Common myeloid progenitor, CD34-positive (primary cell): ENCODE results near the gene SGCA.
A peak's percentile ranks its signal among the peaks of the same experiment; 100 is the strongest.

Source experiments
- CTCF ChIA-PET: fragments of 350-600 bp; sonication (Branson Sonifier 250); formaldehyde crosslinking; loops from one replicate; lab custom pipeline; 2021; ENCODE audit warnings: antibody characterized with exemption; lab: Charles Lee
- POLR2A ChIA-PET: fragments of 350-600 bp; sonication (Branson Sonifier 250); formaldehyde crosslinking; loops from one replicate; lab custom pipeline; 2021; ENCODE audit warnings: antibody characterized with exemption; lab: Charles Lee
- DNase-seq, 3 donors: peaks; one replicate each; pipeline versions ENCODE4 v3.0.0 to v3.0.0-alpha.2; 2013
- H3K27ac ChIP-seq, 2 experiments: 1 replicate in 1 of 2; 2 replicates in 1 of 2; pipeline ENCODE4 v1.7.0; 2013; ENCODE audit warnings: inconsistent platforms in 2 of 2, low read length in 2 of 2, mild to moderate bottlenecking in 2 of 2, low read depth in 1 of 2, moderate library complexity in 1 of 2; ENCODE audit not compliant: severe bottlenecking in 2 of 2, insufficient read depth in 1 of 2, poor library complexity in 1 of 2
- H3K27me3 ChIP-seq, 5 experiments: replicated peaks in 2 of 5; 1 replicate in 3 of 5; 2 replicates in 2 of 5; pipeline versions ENCODE4 v1.6.1 to v1.7.0; 2013; ENCODE audit warnings: low read length in 4 of 5, mild to moderate bottlenecking in 2 of 5, moderate library complexity in 2 of 5, inconsistent platforms in 1 of 5; ENCODE audit not compliant: insufficient read depth in 5 of 5, control insufficient read depth in 4 of 5
- H3K36me3 ChIP-seq, 4 experiments: 1 replicate in 2 of 4; 2 replicates in 2 of 4; pipeline versions ENCODE4 v1.6.1 to v1.7.0; 2013; ENCODE audit warnings: low read length in 3 of 4, control low read depth in 1 of 4, mild to moderate bottlenecking in 1 of 4; ENCODE audit not compliant: control insufficient read depth in 4 of 4, insufficient read depth in 4 of 4
- H3K4me1 ChIP-seq, 4 experiments: 1 replicate in 3 of 4; 2 replicates in 1 of 4; pipeline versions ENCODE4 v1.6.1 to v1.7.1; 2013; ENCODE audit warnings: low read length in 3 of 4, mild to moderate bottlenecking in 3 of 4, control low read depth in 1 of 4, inconsistent platforms in 1 of 4, moderate library complexity in 1 of 4; ENCODE audit not compliant: control insufficient read depth in 4 of 4, insufficient read depth in 4 of 4; ENCODE audit errors: control extremely low read depth in 1 of 4
- H3K4me3 ChIP-seq, 7 experiments: 1 replicate in 4 of 7; 2 replicates in 3 of 7; pipeline versions ENCODE4 v1.5.1 to v1.7.0; 2013; ENCODE audit warnings: mild to moderate bottlenecking in 7 of 7, low read length in 6 of 7, moderate library complexity in 6 of 7, inconsistent platforms in 2 of 7, low read depth in 2 of 7, control low read depth in 1 of 7; ENCODE audit not compliant: insufficient read depth in 4 of 7, control insufficient read depth in 1 of 7; ENCODE audit errors: extremely low read depth in 1 of 7
- H3K9me3 ChIP-seq, 5 experiments: 1 replicate in 4 of 5; 2 replicates in 1 of 5; pipeline versions ENCODE4 v1.6.1 to v1.7.1; 2013; ENCODE audit warnings: low read length in 4 of 5, mild to moderate bottlenecking in 2 of 5, inconsistent platforms in 1 of 5, low read depth in 1 of 5, moderate library complexity in 1 of 5; ENCODE audit not compliant: control insufficient read depth in 4 of 5, insufficient read depth in 2 of 5; ENCODE audit errors: control extremely low read depth in 1 of 5
- whole genome bisulfite sequencing: methylation state at CpG from one replicate; pipeline ENCODE4 v1.1.5; 2013; ENCODE audit not compliant: insufficient coverage; 5-methylcytosine and 5-hydroxymethylcytosine counted together

SGCA gene

DNA sequence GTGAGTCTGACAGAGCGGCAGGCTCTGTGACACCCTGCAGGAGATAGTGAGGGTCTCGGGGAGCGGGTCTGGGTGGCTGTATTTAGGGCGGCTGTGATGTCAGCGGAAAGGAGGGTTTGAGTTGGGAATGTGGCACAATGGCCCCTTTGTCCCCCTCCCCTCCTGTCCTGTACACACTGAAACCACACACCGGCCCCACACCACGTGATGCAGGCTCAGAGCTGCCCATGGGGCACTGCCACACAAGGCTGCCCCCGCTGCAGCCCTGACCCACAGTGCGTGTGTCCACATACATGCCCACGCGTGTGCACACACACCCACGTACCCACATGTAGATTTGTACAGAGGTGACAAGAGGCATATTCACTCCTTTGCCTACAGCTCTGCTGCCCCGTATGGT, 15.3 kb downstream of the SGCA start:
- CTCF ChIA-PET = interaction anchor here (0.8 to 1.9 kb wide), 5 partner anchors 12 to 25 kb away, joined by 3 to 6 read pairs (median 4); partner anchors contain the start of gene COL1A1
- Histone ChIP-seq H3K9me3 (no peaks in the 10 kb centered on the region), H3K4me1 (peaks cover 0 to 31% (median 28%) of the 10 kb centered on the region in 4 experiments), H3K27ac (no peak overlapping the region), H3K36me3 (no peaks in the 10 kb centered on the region), H3K27me3 (no peaks in the 10 kb centered on the region), H3K4me3 (no peak overlapping the region)
- 95% methylated on average over 10 of the region's 13 CpGs for WGBS
- no peak for DNase-seq
- POLR2A ChIA-PET = no interaction called here

DNA sequence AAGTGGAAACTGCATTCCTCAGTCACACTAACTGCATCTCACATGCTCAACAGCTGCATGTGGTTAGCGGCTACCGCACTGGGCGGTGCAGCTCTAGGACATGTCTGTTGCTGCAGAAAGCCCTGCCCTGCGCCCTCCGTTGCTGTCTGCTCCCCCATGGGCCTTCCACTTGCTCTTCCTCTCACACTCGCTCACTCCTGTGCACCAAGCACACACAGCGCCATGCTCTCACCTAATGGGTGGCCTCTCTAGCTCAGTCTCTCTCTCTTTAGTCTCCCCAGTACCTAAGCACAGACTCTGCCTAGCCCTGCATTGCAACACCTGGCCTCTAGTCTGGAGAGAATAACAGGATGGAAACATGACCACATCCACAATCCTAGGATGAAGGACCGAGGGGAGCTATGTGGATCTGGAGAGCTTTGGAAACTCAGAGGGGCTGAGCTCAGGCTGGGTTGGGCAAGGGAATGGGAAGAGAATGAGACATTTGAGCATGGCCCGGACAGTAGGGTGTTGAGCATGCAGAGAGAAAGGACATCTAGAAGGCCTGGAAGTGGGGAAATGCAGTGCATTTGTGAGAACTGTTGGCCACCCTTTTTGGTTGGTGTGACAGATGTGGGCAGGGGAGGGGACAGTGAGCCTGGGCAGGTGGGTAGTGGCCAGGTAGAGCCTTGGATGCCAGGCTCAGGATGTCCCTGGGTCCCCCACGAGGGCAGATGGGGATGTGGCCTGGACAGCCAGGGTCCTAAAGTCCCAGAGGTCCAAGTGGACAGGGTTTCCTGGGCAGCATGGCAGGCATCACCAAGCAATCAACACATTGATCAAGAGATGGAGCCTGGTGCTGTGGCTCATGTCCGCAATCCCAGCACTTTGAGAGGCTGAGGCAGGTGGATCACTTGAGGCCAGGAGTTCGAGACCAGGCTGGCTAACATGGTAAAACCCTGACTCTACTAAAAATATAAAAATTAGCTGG, 16.1 kb downstream of the SGCA start:
- WGBS = 97% methylated on average over 12 of the region's 12 CpGs
- no peaks in the 10 kb centered on the region for H3K36me3 ChIP-seq
- POLR2A ChIA-PET = no interaction called here
- H3K4me3 ChIP-seq = no peak overlapping the region
- DNase-seq = no peak
- no peak overlapping the region for H3K27ac ChIP-seq
- no peaks in the 10 kb centered on the region for H3K27me3 ChIP-seq
- H3K9me3 ChIP-seq = no peaks in the 10 kb centered on the region
- CTCF ChIA-PET = interaction anchor here (0.7 to 1.9 kb wide), 6 partner anchors 12 to 24 kb away, joined by 3 to 6 read pairs (median 4); partner anchors contain the start of gene COL1A1
- H3K4me1 ChIP-seq = peaks cover 0 to 31% (median 28%) of the 10 kb centered on the region in 4 experiments

DNA sequence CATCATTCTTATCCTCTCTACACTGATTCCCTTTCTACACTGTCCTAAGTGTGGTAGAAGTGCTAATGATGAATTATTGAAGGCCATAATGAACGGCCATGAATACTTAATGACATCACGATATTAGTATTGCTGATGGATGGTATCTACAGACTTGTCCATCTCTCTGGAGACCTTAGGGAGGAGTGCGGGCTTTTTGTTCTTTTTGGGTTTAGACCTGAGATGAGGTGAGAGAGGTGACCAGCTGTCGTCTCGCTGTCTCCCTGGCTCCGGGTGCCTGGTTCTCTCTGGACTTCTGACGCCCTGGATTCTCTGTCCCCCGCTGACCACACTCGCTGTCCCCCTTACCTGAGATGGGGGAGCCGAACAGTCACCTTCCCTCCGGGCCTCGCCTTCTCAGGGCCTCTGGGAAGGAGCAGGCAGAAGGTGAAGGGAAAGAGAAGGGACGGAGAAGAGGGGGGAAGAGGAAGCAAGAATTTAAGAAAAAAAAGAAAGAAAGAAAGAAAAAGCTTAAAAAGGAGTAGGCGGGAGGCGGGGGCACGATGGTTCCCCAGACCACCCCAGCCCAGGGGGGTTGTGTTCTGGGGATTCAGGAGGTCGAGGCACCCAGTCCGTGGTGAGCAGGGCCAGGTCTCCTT, 17.1 kb downstream of the SGCA start:
- Histone ChIP-seq H3K4me3 (no peak overlapping the region), H3K4me1 (peaks cover 0 to 27% (median 25%) of the 10 kb centered on the region in 4 experiments), H3K9me3 (no peaks in the 10 kb centered on the region), H3K36me3 (no peaks in the 10 kb centered on the region), H3K27me3 (no peaks in the 10 kb centered on the region), H3K27ac (no peak overlapping the region)
- WGBS = 97% methylated on average over 16 of the region's 18 CpGs
- ChIA-PET CTCF (interaction anchor here (1.0 kb wide), 1 partner anchor 14 kb away, joined by 4 read pairs; no protein-coding TSS in a partner anchor), POLR2A (no interaction called here)
- DNase-seq = no peak

DNA sequence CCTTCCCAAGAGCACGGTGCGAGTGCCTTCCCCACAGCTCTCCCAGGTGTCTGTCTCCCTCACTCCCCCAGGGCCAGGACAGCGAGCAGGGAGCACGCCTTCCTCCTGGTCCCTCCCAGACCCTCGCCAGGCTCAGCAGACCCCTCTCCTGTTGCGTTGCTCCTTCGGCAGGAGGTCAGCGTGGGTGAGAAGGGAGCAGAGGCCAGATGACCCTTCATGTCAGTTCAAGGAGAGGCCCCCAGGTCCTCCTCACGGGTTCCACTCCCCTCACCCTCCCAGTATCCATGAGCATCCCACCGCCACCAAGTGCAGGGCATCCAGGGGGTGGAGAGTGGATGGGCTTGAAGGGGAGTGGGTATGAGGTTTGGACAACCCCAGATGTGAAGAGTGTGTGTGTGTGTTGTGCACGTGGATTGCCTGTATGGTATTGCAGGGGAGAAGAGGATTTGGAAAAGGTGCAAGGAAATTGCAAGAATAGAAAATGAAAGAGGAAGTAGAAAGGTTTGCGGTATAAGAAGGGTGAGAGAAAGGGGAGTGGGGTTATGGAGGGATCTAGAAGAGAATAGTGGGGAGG, 17.7 kb downstream of the SGCA start:
- Histone ChIP-seq H3K27ac (no peak overlapping the region), H3K27me3 (no peaks in the 10 kb centered on the region), H3K4me3 (peak overlapping the region in 3 of 7 experiments; percentile 1 to 60 (median 49)), H3K36me3 (no peaks in the 10 kb centered on the region), H3K9me3 (no peaks in the 10 kb centered on the region), H3K4me1 (peaks cover 0 to 21% (median 19%) of the 10 kb centered on the region in 4 experiments)
- ChIA-PET POLR2A (no interaction called here), CTCF (interaction anchor here (1.0 kb wide), 1 partner anchor 13 kb away, joined by 4 read pairs; no protein-coding TSS in a partner anchor)
- peak in 2 of 3 donors; percentile 72 to 76 for DNase-seq
- WGBS = 71% methylated on average over 8 of the region's 12 CpGs

GRCh38 chr17:50184064-50184463, 18.3 kb downstream of the SGCA start:
- POLR2A ChIA-PET = no interaction called here
- peak overlapping the region in 4 of 7 experiments; percentile 1 to 60 (median 26) for H3K4me3 ChIP-seq
- H3K4me1 ChIP-seq = peaks cover 0 to 20% (median 18%) of the 10 kb centered on the region in 4 experiments
- H3K9me3 ChIP-seq = no peaks in the 10 kb centered on the region
- CTCF ChIA-PET = no interaction called here
- no peaks in the 10 kb centered on the region for H3K36me3 ChIP-seq
- H3K27me3 ChIP-seq = no peaks in the 10 kb centered on the region
- WGBS = 54% methylated on average over 4 of the region's 8 CpGs
- no peak for DNase-seq
- no peak overlapping the region for H3K27ac ChIP-seq

GRCh38 chr17:50184611-50185398, 19.0 kb downstream of the SGCA start:
- no peak for DNase-seq
- 89% methylated on average over 10 of the region's 19 CpGs for WGBS
- ChIA-PET CTCF (interaction anchor here (3.6 kb wide), 1 partner anchor 13 kb away, joined by 16 read pairs; no protein-coding TSS in a partner anchor), POLR2A (no interaction called here)
- H3K4me3 ChIP-seq = no peak overlapping the region
- H3K36me3 ChIP-seq = no peaks in the 10 kb centered on the region
- no peaks in the 10 kb centered on the region for H3K9me3 ChIP-seq
- H3K27me3 ChIP-seq = no peaks in the 10 kb centered on the region
- peaks cover 0 to 20% (median 18%) of the 10 kb centered on the region in 4 experiments for H3K4me1 ChIP-seq
- no peak overlapping the region for H3K27ac ChIP-seq
